Inferior parietal cortex (tissue), 1 donor: ENCODE results near the gene TMEM50A.
"Not testable (repeated sequence)": the region's sequence is repeated elsewhere in the genome, so short reads cannot be mapped to it uniquely, and the experiment has no call there.

Experiments used
- DNase-seq: peaks from one replicate; pipeline ENCODE4 v3.0.0-alpha.2; 2016; ENCODE audit errors: extremely low spot score

TMEM50A gene

DNA sequence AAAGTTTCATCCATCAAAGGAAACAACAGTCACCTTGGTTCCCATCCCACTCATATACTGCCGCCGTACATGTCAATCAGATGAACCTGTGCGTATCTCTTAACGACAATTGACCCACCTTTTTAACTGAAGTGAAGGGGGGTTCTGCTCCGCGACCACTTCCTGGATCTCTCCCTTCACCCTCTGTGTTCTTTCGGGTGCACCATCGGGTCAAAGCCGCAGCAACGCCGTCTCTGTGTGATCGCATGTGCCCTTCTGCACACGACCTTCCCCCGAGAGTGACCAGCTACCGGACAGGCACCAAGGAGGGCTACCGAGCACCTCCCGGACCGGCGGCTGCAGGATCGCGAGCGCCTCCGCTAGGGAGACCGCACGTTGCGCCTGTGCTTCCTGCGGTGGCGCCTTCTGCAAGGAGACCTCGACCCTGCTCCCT is 1.2 kb upstream of the TMEM50A start:
- not testable (repeated sequence) for DNase-seq

DNA sequence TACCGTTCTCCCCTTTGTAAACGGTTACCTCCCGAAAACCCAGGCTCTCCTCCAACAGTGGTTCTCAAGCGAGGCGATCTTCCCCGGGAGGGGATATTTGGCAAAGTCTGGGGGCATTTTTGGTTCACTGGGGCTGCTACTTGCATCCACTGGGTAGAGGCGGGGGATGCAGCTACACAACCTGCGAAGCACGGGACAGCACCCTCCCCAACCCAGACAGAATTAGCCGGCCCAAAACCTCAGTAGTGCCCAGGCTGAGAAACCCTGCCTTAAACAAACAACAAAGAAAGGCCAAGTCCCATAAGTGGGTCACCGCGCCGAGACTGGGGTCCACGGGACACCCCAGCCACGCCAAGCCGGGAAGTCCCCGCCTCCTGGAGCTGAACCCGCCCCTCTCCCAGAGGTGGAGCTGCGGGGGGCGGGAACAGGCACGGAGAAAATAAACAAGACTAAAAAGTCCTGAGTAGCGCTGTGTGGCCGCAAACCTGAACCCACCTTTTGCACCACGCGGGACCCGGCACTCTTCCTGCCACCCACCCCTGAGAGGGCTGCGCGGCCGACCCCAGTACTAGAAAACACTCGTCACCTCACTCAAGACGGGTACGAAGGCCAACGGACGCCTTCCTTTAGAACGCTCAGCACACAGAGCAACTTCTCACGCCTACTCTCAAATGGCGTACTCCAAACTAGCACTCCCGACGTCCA is 499 bp upstream of the TMEM50A start:
- DNase-seq: not testable (repeated sequence)

DNA sequence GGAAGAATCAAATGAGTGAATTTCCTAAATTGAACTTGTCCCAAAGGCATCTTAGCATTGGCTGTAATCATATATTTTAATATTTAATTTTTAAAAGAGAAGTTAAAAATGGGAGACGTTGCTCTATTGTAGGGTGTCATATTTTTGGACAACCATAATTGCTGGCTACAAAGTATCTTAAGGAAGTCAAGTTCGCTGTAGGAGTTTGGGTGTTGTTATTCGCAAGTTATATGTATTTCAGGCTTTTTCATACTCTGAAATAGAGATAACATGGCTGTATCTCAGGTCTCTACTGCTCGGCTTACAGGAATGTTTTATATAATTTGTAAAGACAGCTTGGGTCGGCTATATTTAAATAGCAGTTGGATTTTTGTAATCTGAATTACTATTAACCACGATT is 852 bp downstream of the TMEM50A start:
- no peak for DNase-seq

DNA sequence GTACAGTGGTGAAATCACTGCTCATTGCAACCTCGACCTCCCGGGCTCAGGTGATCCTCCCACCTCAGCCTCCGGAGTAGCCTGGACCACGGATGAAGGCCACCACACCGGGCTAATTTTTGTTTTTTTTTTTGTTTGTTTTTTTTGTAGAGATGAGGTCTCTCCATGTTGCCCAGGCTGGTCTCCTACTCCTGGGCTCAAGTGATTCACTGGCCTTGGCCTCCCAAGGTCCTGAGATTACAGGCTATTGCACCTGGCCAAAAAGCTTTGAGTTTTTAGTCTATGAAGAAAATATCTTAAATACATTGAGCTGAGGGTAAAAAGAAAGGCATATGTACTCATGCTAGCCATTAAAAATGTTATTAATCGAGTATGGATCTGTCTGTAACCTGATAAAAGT is 3.6 kb downstream of the TMEM50A start:
- DNase-seq: no peak

DNA sequence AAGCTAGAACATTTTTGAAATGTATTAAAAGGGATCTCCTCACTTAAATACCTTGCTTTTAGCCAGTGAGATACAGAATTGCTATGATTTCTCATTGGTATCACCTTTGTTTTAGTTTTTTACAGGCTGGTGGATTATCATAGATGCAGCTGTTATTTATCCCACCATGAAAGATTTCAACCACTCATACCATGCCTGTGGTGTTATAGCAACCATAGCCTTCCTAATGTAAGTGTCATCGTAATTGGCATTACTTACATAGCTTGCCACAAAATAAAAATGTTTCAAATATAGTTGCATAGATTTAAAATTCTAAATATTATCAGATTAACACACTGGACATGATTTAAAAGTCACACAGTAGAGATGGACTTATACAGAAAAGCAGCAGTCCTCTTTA is 4.7 kb downstream of the TMEM50A start:
- no peak for DNase-seq

DNA sequence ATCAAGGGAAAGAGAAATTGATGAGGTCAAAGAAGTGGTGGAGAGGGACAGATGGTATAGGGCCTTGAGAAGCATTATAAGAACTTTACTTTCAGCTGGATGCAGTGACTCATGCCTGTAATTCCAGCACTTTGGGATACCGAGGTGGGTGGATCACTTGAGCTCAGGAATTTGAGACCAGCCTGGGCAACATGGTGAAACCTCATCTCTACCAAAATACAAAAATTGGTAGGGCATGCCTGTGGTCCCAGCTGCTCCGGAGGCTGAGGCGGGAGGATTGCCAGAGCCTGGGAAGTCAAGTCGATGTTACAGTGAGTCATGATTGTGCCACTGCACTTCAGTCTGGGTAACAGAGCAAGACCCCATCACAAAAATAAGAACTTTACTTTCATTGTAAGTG is 5.7 kb downstream of the TMEM50A start:
- DNase-seq: no peak

DNA sequence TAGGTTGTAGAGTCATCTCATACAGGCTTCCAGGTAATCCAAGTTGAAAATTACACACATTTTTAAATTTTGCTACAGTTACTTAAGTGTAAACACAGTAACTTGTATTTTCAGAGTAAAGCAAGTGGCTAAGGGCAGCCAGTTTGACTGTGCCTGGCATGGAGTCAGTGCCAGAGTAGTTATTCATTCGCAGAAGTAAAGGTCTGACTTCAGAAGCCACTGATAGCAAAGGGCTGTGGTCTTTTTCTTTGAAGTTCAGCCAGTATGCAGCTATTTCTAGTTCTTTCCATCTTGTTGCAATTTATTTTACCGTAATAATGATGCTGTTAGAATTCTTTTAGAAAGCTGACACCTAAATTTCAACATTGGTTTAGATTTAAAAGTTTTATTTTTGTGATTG is 9.4 kb downstream of the TMEM50A start:
- no peak for DNase-seq

DNA sequence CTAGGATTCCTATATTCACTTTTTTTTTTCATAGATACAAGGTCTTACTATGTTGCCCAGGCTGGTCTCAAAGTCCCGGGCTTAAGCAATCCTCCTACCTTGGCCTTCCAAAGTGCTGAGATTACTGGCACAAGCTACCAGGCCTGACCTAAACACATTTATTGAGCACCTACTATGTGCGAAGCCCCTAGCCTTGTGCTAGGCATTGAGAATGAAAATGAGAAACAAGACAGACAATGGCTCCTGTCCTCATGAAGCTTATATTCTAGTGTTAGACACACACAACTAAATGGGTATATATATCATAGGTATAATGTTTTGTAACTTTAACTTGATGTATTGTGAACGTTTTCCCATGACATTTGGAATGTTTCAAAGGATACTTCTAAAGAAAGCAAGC is 11.5 kb downstream of the TMEM50A start:
- no peak for DNase-seq

DNA sequence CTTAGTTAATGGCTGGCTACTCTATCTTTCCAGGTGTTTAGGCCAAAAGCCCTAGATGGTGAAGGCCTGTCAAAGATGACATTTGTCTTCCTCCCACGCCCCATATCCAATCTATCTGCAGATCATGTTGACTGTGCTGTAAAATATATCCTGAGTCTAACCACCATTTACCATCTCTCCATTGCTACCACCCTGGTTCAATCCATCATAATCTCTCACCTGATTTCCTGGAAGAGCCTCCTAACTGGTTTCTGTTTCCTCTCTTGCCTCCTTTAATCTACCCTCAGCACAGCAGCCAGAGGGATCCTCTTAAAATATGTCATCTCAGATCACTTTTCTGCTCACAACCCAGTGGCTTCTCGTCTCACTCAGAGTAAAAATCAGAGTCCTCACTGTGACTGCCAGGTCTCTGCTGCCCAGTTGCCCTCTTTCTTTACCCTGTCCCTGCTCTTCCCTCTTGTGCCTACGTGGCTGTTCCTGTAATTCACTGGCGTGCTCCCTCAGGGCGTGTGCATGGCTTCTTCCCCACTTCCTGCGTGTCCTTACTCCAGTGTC is 17.8 kb downstream of the TMEM50A start:
- DNase-seq: no peak

DNA sequence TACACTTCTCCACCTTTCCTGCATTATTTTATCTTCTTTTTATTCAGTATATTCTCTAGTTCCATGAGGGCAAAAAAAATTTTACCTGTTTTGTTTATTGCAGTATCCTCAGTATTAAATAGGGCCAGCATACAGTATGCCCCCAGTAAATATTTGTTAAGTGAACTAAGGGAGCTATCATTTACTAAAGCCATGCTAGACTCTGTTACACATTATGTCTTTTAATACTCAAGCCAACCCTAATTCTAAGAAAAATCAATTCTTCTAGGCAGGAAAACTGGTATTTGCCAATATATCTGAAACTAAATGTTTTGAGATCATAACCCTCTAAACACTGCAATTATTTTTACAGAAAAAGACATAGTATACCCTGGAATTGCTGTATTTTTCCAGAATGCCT is 18.3 kb downstream of the TMEM50A start:
- DNase-seq: no peak

DNA sequence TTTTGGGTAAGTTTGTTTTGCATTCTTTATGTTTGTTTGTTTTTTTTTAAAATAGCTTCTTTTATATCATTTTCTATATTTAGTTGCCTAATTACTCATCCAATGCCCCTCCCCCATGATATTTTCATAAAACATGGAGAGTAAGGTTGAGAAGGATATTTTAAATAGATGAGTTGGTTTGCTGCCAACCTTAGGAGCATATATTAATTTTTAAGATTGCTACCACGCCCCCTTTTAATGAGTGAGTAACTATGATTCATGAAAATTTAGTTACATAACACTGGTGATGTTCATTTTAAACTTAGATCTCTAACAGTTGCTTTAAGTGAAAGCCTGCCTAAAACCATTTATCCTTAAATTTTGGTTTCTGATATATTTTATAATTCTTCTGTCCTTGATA is 18.7 kb downstream of the TMEM50A start:
- no peak for DNase-seq

DNA sequence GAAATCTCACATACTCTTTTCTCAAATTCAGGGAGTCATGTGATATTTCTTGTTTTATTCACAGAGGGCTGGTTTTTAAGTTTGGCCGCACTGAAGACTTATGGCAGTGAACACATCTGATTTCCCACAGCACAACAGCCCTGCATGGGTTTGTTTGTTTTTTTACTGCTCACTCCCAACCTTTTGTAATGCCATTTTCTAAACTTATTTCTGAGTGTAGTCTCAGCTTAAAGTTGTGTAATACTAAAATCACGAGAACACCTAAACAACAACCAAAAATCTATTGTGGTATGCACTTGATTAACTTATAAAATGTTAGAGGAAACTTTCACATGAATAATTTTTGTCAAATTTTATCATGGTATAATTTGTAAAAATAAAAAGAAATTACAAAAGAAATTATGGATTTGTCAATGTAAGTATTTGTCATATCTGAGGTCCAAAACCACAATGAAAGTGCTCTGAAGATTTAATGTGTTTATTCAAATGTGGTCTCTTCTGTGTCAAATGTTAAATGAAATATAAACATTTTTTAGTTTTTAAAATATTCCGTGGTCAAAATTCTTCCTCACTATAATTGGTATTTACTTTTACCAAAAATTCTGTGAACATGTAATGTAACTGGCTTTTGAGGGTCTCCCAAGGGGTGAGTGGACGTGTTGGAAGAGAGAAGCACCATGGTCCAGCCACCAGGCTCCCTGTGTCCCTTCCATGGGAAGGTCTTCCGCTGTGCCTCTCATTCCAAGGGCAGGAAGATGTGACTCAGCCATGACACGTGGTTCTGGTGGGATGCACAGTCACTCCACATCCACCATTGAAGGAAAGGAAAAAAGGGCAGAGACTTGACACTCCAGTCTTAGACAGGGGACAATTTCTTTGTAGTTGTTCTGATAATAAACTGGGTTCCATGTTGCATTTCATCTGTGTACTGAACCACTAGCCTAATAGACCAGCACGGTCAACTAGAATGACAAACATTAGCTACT is 22.8 kb downstream of the TMEM50A start:
- DNase-seq: no peak

DNA sequence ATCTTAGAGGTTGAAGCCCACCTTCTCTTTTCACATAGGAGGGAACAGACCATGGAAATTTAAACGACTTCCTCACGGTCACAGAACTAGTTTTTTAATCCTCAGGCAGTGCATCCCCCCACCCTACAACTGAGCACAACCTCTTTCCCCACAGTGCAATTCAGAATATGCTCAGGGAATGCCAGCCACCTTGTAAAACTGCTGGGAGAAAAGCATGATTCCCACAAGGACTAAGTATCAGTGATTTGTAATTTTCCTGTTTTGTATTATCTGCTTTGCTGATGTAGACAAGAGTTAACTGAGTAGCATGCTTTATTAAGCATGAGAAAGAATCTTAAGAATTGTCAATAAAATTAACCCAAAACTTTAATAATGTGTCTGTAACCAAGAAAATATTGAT is 23.8 kb downstream of the TMEM50A start:
- DNase-seq: no peak

DNA sequence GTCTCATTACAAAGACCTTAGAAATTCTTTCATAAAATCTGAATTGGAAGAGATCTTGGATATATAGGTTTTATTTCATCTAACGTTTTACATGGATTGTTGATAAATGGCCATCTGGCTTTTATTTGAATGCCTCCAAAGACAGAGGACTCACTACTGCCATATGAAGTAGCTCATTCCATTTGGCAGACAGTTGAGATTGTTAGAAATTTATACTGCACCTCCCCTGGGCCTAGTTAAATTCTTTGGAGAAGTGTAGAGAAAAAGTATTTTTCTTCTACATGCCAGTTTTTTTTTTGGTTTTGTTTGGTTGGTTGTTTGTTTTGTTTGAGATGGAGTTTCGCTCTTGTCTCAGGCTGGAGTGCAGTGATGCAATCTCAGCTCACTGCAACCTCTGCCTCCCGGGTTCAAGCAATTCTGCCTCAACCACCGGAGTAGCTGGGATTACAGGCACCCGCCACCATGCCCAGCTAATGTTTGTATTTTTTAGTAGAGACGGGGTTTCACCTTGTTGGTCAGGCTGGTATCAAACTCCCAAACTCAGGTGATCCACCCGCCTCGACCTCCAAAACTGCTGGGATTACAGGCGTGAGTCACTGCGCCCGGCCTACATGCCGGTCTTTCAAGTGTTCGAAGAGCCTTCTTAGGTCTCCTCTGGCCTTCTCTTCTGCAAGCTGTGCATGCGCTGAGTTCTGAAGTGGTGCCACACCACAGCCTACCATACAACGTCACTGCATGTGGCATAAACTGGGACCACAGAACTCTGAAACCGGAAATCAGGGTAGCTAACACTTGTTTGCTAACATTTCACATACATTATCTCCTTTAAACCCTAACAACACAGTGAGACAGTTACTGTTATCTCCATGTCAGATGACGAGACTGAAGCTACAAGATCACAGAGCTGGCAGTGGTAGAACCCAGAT is 24.8 kb downstream of the TMEM50A start:
- DNase-seq: not testable (repeated sequence)

DNA sequence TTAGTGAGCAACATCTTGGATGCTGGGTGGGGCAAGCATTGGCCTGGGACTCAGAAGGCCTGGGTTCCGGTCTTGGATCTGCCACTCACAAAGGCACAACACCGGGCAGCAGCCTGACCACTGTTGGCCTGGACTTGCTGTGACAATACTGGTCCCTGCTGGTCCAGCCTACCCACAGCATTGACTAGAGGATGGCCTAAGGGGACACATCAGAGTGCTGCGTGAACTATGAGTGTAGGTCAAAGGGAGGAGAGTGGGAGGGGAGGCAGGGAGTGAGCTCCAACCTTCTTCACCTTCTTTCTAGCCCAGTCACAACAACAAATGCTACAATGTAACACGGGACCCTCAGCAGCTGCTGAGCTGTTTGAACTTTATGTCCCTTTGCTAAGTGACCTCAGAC is 31.1 kb downstream of the TMEM50A start:
- no peak for DNase-seq

DNA sequence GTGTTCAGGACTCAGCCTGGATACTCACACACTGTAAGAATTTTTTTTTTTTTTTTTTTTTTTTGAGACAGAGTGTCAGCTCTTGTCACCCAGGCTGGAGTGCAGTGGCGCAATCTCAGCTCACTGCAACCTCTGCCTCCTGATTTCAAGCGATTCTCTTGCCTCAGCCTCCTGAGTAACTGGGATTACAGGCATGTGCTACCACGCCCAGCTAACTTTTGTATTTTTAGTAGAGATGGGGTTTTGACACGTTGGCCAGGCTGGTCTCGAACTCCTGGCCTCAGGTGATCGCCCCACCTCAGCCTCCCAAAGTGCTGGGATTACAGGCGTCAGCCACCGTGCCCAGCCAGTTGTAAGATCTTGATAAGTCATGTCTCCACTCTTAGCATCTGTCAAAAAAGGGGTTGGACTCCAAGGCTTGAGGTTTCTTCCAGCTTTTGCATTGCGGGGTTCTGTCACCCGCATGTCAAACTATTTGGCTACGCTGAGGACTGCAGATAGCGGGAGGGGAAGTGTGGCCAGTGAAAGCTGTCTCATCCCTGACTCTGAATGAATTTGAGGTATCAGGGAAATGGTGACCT is 31.6 kb downstream of the TMEM50A start:
- DNase-seq: not testable (repeated sequence)

DNA sequence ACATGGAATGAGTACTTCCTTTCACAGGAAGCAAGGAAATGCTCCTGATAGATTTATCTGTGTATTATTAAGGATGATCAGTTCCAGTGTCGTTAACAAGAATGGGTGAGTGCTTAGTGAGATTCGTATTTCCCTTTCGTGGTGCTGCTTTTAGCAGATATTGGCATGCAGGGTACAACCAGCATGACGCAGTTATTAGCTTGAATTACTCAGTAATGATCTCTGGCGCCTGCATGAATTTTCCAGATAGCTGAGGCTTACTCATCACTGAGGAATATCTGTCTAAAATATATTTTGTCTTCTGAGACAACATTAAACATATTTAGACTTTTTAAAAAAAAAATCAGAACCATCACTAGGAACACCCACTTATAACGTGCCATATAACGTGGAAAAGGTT is 33.6 kb downstream of the TMEM50A start:
- not testable (repeated sequence) for DNase-seq

DNA sequence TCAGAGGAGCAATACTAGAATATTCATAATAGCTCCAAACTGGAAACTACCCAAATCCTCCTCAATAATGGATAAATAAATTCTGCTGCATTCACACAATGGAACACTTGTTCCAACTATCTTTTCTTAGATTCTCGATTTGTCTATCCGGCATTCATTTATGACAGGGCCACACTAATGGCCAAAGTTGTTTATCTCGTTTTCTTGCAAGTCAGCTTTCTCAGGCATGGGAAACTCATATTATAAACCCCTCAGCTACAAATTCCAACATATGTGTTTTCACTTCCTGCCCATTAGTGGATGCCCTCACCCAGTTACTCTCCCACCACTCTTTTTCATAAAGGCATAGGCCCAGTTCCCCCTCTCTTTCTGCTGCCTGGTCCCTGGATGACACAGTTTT is 40.2 kb downstream of the TMEM50A start:
- DNase-seq: not testable (repeated sequence)

DNA sequence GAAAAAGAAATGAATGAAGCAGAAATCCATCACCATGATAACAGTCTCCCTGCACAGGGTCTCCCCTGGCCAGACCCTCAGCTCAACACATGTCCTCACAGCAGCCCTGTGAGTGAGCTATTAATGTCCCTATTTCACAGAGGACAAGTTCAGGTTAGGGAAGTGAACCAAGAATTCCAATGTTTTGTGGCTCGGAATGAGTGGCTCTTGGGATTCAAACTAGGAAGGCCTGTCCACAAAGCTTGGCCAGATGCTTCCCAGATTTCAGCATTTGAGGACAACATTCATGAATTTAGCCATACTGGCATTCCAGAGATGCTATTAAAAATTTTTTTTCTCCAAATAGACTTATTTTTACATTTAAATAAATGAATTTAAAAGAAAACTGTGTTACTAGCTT is 44.4 kb downstream of the TMEM50A start:
- not testable (repeated sequence) for DNase-seq

DNA sequence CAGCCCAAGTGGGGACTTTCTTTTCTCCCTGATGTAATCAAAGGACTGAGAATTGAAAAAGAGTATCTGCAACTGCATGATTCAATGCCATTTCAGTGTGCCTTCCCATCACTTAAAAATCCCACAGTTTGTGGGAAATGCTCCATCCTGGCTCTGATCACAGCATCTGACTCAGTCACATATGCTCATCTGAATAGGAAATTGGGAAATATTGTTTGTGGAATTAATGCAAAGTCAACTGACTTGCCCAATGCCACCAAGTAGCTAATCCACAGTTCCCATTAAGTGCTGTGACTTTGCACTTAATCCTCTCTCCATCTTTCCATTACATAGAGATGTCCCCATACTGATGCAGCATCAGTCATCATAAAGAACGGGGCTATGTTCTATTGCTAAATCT is 45.0 kb downstream of the TMEM50A start:
- DNase-seq: not testable (repeated sequence)

DNA sequence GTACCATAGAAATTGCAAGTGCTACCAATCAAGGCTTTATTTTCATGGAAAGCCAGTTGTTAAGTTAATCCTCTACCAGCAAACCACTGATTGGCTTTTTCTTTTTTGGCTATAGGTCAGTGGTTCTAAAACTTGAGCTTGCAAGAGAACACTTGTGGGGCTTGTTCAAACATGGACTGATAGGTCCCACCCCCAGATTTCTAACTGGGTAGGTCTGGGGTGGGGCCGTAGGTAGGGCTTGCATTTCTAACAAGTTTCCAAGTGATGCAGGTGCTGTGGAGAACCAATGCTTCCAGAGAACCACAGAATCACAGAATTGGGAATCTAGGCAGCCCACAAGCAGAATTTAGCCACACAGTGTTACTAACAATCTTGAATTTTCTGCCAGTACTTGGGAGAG is 45.7 kb downstream of the TMEM50A start:
- not testable (repeated sequence) for DNase-seq
